ENCODE measurements around the gene DLGAP4.
"Not testable (repeated sequence)": the region's sequence is repeated elsewhere in the genome, so short reads cannot be mapped to it uniquely, and the experiment has no call there.

The DLGAP4 gene

DNA sequence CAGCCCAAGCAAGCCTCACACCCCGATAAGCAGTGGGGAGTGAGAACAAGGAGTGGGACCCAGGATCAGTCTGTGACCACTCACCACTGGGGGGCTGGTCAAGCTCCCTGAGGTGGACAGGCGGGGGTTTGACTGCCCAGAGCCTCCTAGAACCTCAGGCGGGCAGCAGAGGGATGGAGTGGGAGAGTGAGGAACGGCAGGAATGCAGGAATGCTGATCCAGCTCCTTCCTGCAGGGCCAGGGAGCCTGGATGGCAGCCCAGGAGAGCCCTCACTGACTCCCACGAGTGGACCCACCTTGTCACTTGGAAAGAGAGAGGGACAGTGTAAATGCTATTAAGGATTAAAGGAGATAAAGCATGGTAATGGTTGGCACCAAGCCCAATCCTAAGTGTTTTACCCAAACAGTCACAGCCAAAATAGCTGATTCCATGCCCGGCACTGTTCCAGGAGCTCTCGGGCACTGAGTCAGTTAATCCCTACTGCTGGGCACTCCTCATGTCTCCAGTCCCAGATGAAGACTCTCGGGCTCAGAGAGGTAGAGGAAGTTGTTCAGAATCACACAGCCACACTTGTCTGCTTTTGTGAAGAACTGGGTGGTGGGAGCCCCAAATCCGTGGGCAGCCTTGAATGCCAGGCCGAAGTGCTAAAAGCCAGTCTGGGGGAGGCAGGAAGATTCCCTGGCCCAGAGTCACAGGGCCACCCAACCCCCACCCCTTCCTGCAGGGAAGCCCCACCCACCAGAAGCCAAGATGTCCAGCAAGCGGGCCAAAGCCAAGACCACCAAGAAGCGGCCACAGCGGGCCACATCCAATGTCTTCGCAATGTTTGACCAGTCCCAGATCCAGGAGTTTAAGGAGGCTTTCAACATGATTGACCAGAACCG lies 238.2 kb downstream of the DLGAP4 start:
- DNase-seq: no peak

DNA sequence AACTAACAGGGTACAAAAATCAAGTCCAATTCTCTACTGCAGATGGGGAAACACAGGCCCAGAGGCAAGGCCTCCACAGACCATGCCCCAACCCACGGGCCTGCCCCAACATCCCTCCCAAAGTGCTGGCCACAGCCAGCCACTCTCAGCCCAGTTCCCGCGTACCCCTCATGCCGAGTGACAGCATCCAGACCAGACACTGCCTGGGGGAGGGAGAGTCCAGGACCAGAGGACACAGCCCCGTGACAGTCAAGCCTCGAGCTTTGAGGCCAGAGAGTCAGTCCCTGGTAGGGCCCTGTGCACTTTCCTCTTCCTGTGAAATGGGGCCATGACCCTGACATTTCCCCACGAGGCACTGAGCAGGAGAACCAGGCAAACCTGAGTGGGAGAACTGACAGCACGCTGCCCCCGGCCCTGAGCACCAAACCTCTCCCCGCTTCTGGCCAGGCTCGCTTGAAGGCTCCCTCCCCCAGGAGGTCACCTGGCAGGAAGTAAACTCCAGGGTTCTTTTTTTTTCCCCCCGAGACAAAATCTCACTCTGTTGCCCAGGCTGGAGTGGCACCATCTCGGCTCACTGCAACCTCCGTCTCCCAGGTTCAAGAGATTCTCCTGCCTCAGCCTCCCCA lies 240.1 kb downstream of the DLGAP4 start:
- no peak for DNase-seq

DNA sequence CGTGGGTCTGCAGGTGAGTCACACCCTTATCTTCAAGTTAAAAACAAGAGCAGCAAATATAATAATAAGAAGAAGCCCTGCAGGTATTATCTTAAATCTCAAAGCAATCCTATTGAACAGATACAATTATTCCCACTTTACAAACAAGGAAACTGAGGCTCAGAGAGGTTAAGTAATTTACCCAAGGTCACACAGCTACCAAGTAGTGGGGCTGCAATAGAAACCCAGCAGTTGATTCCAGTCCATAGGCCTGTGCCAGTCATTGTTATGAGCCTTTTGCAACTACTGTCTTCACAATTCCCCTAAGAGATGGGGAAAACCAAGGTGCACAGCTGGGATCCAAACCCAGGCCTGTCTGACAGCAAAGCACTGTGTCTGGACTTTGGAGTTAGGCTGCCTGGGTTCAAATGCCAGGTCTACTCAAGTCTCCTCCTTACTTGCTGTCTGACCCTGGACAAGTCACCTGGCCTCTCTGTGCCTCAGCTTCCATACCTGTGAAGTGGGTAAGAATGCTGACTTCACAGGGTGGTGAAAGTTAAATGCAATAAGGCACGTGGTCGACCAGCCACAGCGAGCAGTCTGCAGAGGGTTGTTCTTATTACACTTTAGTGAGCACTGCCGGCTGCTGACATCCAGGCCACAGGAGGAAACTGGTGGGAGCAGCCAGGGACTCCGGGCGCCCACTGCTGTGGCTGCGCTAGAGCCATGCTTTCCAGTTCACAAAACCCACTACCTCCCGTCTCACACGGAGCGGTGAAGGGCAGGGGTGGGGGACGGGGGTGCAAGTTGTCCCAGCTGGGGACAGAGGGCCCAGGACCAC lies 241.3 kb downstream of the DLGAP4 start:
- DNase-seq: no peak

DNA sequence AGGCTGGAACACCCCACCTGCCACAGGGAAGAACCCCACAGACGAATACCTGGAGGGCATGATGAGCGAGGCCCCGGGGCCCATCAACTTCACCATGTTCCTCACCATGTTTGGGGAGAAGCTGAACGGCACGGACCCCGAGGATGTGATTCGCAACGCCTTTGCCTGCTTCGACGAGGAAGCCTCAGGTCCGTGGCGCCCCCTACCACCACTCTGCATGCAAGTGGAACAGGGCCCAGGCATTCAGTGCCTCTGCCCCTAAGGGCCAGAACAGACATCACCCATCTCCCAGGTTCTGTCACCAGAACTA lies 241.8 kb downstream of the DLGAP4 start:
- DNase-seq: no peak

DNA sequence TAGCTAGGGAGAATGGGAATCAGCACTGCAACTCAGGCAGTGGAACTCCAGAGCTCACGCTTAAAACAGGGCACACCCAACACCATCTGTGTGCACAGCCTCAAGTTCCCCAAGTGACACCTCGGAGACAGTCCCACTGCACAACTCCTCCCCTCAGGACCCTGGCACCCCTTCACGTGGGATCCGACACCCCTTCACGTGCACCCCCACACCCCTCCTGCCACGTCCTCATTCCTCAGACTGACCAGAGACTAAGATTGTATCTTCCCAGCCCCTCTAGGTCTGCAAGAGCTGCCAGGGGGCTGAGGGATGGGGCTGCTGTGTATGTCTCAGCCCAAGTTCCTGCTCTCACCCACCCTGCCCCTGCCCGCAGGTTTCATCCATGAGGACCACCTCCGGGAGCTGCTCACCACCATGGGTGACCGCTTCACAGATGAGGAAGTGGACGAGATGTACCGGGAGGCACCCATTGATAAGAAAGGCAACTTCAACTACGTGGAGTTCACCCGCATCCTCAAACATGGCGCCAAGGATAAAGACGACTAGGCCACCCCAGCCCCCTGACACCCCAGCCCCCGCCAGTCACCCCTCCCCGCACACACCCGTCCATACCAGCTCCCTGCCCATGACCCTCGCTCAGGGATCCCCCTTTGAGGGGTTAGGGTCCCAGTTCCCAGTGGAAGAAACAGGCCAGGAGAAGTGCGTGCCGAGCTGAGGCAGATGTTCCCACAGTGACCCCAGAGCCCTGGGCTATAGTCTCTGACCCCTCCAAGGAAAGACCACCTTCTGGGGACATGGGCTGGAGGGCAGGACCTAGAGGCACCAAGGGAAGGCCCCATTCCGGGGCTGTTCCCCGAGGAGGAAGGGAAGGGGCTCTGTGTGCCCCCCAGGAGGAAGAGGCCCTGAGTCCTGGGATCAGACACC lies 242.8 kb downstream of the DLGAP4 start:
- no peak for DNase-seq

DNA sequence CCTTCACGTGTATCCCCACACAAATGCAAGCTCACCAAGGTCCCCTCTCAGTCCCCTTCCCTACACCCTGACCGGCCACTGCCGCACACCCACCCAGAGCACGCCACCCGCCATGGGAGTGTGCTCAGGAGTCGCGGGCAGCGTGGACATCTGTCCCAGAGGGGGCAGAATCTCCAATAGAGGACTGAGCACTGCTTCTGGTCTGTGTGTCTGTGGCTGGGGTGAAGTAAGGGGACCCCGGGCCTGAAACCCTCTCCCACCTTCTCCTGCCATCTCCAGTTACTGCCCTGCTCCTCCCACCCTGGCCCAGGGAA lies 243.4 kb downstream of the DLGAP4 start:
- no peak for DNase-seq

DNA sequence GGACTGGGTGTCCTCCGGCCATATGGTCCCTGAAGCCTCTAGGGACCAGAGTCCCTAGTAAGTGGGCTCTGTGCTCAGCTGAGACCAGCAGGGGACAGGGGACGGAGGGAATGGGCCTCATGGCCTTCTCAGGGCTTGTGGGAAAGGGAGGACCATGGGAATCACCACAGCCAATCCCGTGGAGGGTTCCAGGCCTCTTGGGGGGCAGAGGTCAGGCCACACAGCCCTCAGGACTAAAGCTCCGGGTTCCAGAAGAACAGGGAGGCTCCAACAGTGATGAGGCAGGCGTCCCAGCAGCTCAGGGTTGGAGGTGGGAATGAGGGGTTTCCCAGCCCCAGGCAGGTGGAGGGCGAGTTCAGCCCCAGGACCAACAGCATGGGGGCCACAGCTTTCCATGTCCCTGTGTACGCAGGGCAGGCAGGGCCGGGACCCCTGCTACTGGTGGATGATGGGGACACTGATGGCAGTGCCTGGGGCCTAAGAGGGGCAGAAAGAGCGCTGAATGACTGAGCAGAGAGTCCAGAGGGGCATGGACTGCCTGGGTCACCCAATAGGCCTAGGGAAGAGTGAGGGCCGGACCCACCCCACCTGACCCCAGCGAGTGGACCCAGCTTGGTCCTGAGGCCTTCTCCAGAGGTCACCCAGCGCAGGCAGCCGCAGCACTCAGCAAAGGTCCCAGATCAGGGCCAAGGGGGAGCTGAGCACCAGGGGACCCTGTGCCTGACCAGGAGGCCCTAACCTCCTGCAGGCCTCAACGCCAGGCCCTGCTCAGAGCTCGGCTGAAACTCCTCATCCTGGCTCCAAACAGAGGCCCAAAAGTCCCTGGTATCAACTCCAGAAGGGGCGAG lies 244.0 kb downstream of the DLGAP4 start:
- DNase-seq: no peak

DNA sequence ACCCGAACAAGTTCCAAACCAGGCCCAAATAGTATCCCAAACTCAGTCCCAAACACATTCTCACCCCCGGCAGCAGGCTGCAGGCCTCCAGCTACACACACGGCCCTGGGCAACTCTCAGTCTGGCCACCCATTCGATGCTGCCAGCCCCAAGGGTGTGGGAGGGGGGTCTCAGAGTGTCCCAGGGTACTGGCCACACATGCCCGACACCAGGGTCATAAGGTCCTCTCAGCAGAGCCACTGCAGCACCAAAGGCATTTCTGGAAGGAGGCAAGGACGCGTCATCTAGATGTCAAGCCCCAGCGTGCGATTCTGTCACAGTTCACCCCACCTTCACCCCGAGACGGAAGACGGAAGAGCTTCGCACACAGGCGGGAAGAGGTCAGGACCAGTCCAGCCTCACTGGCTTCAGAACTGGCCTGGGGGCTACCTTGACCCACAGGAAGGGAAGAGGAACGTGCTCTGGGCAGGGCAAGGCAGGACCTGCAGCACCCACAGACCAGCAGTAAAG lies 244.7 kb downstream of the DLGAP4 start:
- no peak for DNase-seq

DNA sequence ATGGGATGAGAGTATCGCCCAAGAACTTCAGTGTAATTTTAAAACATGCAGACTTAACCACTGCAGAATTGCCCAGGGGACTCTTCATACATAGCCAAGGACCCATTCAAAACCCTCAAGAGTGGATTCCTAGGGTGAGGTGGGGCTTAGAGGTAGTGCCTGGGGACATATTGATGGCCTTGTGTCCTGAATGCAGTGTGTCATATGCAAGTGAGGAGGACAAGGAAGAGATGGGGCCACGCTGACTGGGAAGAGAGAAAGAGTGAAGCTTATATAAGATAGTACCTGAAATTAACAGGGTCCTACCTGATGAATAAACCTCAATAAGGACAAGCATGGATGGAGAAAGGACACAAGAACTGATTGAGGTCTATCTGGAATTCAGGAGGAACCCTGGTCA lies 249.1 kb downstream of the DLGAP4 start:
- DNase-seq: no peak

DNA sequence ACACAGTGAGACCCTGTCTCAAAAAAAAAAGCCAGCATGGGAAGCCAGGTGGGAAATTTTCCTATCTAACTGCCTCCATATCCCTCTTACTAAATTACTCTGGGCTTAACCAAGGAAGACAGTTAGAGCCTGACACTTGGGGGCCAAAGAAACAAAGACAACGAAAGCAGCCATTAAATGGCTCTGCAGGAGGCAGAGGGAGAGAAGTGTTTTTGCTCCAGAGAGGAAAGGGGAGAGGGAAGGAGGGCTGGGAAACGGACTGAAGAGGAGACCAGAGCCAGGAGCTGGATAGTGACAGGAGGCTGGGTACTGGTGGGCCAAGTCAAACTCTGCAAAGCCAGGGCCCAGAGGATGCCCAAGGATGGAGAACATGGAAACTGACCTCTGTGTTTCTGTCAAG lies 256.6 kb downstream of the DLGAP4 start:
- no peak for DNase-seq

DNA sequence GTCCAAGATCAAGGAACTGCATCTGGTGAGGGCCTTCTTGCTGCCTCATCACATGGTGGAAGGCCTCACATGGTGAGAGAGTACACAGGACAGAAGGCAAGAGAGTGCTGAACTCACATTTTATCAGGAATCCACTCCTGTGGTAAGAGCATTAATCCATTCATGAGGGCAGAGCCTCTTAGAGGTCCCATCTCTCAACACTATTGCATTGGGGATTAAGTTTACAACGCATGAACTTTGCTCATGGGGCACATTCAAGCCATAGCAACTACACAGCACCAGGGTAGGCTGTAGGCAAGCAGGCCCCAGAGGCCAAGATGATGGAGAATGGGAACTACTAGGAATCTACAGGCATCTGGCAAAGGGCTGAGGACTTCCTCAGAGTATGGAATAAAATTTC lies 257.2 kb downstream of the DLGAP4 start:
- no peak for DNase-seq

DNA sequence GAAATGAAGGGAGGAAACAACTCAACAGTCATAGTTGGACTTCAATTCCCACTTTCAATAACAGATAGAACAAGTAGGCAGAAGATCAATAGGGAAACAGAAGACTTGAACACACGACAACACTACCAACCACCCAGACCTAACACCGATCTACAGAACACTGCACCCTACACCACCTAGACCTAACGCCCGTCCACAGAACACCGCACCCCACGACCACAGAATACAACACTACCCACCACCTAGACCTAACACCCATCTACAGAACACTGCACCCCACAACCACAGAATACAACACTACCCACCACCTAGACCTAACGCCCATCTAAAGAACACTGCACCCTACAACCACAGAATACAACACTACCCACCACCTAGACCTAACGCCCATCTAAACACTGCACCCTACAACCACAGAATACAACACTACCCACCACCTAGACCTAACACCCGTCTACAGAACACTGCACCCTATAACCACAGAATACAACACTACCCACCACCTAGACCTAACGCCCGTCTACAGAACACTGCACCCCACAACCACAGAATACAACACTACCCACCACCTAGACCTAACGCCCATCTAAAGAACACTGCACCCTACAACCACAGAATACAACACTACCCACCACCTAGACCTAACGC lies 258.1 kb downstream of the DLGAP4 start:
- DNase-seq: not testable (repeated sequence)

DNA sequence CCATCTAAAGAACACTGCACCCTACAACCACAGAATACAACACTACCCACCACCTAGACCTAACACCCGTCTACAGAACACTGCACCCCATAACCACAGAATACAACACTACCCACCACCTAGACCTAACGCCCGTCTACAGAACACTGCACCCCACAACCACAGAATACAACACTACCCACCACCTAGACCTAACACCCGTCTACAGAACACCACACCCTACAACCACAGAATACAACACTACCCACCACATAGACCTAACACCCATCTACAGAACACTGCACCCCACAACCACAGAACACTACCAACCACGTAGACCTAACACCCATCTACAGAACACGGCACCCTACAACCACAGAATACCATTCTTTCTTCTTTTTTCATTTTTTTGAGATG lies 258.6 kb downstream of the DLGAP4 start:
- not testable (repeated sequence) for DNase-seq

DNA sequence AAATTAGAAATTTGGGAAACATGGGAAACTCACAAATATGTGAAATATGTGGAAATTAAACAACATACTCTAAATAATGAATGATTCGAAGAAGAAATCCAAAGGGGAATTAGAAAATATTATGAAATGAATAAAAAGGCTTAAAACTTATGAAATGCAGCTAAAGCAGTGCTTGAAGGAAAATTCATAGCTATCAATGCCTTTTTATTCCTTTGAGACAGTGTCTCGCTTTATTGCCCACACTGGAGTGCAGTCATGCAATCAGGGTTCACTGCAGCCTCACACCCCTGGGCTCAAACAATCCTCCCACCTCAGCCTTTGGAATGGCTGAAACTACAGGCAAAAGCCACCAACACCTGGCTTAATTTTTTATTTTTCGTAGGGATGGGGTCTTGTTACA lies 259.4 kb downstream of the DLGAP4 start:
- DNase-seq: no peak

DNA sequence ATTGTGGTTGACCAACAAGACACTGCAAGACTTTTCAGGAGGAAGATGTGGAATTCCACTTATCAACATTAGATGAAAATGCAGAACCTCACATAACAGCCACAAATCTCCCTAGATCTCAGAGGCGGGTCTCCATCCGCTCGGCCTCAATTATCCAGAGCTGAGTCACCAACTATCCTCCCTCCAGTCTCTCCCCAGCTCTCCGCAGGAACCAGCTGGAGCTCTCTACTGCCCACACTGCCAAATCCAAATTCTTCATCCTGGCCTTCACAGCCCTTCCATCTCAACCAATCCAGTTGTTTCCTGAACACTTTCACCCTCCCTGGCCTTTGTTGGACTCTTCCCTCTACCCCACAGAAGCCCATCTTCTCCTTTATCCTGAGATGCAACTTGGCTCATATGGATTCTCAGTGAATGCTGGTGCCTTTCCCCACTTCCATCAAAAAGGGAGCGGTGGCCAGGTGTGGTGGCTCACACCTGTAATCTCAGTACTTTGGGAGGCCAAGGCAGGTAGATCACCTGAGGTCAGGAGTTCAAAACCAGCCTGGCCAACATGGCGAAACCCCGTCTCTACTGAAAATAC lies 263.8 kb downstream of the DLGAP4 start:
- no peak for DNase-seq

DNA sequence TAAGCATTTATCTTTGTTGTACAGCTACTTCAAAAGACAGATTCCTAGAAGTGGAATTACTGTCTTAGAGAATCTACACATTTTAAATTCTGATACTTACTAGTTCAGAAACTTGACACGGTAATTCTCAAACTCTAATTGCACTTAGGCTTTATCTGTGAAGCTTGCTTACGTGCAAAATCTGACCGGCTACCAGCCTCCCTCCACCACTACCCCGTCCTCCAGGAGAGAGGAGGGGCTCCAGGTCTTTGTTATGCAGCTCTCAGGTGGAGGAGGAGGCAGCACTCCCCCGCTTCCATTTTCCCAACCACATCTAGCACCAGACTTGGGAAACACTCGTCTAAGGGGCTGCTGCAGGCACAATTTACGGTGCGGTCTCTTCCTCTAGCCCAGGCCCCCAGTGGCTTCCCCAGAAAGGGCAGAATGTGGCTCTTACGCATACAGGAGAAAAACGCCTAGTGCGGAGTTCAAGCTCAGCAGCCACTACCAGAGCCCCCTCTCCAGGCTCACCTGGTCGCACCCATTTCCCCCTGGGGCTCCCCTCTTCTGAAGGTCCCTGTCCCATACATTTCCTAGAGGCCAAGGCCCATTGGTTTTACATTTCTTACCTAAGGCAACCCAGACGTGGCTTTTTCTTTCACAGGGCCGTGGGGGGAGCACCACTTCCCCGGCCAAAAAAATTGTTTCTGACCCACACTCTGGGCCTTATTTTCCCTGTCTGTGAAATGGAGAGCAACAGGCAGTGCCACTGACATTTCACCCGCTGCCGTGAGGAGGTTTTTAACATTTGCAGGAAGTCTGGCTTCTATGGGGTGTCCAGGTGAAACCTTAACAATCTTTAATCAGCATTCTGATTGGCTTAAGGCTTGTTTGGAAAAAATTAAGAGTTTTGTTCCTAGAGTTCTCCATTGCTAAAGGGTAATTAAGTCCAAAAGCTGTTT lies 265.7 kb downstream of the DLGAP4 start:
- DNase-seq: no peak

DNA sequence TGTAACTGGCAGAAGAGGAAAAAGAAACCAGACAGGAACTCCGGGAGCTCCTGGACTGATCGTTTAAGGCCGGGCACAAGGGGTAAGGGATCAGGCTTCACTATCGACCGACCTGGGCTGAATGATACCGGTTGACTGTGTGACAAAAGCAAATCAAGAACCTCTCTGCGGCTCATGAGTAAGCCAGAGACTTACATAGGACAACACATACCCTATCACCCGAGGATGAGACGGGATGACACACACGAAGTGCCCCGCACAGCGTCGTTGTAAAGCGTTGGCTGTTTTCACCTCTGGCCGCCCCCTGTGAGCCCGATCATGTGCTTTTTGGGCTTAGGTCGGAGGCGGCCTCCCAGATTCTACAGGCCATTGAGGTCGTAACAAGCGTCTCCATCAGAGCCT lies 266.6 kb downstream of the DLGAP4 start:
- DNase-seq: peak; percentile 57

DNA sequence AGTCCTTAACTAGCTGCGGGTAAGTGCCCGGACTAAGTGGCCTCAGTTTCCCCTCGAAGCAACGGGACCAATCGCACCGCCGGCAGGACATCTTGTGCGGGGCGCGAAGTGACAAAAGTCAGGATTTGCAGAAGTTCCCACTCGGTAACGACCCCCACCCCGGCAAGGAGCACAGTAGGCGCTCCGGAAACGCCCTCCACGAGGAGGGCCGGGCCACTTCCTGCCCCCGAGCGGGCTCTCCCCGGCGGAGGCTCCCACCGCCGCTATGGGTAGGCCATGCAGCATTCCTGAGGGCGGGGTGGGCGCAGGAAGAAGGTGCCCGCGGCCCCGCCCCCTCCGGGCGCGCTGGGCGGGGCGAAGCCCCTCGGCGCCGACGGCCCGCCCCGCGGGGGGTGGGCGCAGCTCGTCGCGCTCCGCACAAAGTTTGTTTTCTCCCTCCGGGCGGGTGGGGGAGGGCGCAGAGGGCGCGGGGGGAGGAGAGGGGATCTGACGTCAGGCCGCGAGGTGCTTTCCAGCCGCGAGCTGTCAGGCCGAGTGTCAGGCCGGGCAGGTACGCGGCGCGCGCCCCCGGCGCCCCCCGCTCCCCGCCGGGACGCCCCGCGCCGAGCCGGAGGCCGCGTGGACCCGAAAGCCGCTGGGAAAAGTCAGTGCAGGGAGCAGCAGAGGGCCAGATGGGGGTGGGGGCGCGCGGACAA lies 267.1 kb downstream of the DLGAP4 start, which contains the start of gene TGIF2:
TSS of gene TGIF2 (plus strand) at position 495 of the 695 bp plus-strand sequence. CDS start 5,178 bp downstream, outside the sequence.
- peak; percentile 55 for DNase-seq
